K562 (cell line): Measurements from ENCODE around the gene POLR3G. TPM values are rescaled to one million over a fixed set of nuclear protein-coding genes. Genes with fewer than 3 reads are reported as not detected.

ENCODE experiments used
- COPS2 ChIP-seq: fragments of 450-650 bp; conservative IDR thresholded peaks from 2 replicates; pipeline ENCODE4 v1.6.1; 2016; ENCODE audit warnings: mild to moderate bottlenecking, moderate library complexity
- ELF4 ChIP-seq: fragments of 450-650 bp; formaldehyde crosslinking; IDR thresholded peaks from 2 replicates; pipeline ENCODE4 v1.4.0; 2022; ENCODE audit warnings: missing genetic modification characterization
- HLTF ChIP-seq: fragments of 450-650 bp; IDR thresholded peaks from 2 replicates; pipeline ENCODE4 v1.6.1; 2016
- IFI16 ChIP-seq: fragments of 250-450 bp; sonication (Bioruptor Pico); IDR thresholded peaks from 2 replicates; pipeline ENCODE4 v2.1.2; 2022; ENCODE audit warnings: mild to moderate bottlenecking, inconsistent platforms
- LARP7 ChIP-seq: fragments of 450-650 bp; IDR thresholded peaks from 2 replicates; pipeline ENCODE4 v1.6.1; 2016
- RBM15 ChIP-seq: fragments of 200-400 bp; formaldehyde crosslinking; IDR thresholded peaks from 2 replicates; pipeline ENCODE4 v1.6.1; 2018; ENCODE audit warnings: mild to moderate bottlenecking, low read length, moderate library complexity; ENCODE audit not compliant: insufficient read depth
- SETDB1 ChIP-seq: IDR thresholded peaks from one replicate; pipeline ENCODE4 v1.6.1; 2012; ENCODE audit warnings: low read length, control low read depth, inconsistent platforms
- SMAD3 ChIP-seq: fragments of 450-650 bp; formaldehyde crosslinking; conservative IDR thresholded peaks from 2 replicates; pipeline ENCODE4 v1.4.0; 2020; ENCODE audit warnings: mild to moderate bottlenecking
- ZSCAN32 ChIP-seq: fragments of 450-650 bp; formaldehyde crosslinking; IDR thresholded peaks from 2 replicates; pipeline ENCODE4 v1.4.0; 2020; ENCODE audit warnings: mild to moderate bottlenecking, moderate library complexity
- polyA plus RNA-seq, 8 experiments: library from polyadenylated mRNA; depleted of rRNA in 4 of 8; stranded (reverse) in 5 of 8; unstranded in 3 of 8; fragments of >200 nt; fragmentation: Nextera tagmentation in 2 of 8; fragmentation: Illumina TruSeq in 1 of 8; extraction: Ambion mirVana in 2 of 8; extraction: Trizol in 1 of 8; gene quantifications; 2 replicates each; pipeline versions ENCODE4 v1.2.1 to v1.2.3, GENCODE V29; 2011 to 2014; ENCODE audit warnings: inconsistent platforms in 1 of 8, missing spikeins in 1 of 8
- total RNA-seq, 7 experiments: library from RNA; depleted of rRNA in 6 of 7; stranded (reverse); fragments of >200 nt in 6 of 7; fragmentation: Illumina TruSeq in 2 of 7; extraction: Trizol in 2 of 7; gene quantifications; 2 replicates each; pipeline versions ENCODE4 v1.2.1 to v1.2.3, GENCODE V29; 2011 to 2021; ENCODE audit warnings: low replicate concordance in 1 of 7
- TF ChIP-seq, protein P1 (sequence below): fragments of 450-650 bp; IDR thresholded peaks from 2 replicates; pipeline ENCODE4 v1.6.1; 2018; ENCODE audit not compliant: partially characterized antibody
- TF ChIP-seq, protein P2 (sequence below): sonication (generic); formaldehyde crosslinking; IDR thresholded peaks from 2 replicates; pipeline ENCODE4 v1.8.1; 2023; ENCODE audit warnings: mild to moderate bottlenecking, missing genetic modification reagents, moderate library complexity
- TF ChIP-seq, protein P3 (sequence below): sonication (generic); formaldehyde crosslinking; IDR thresholded peaks from 2 replicates; pipeline ENCODE4 v1.8.0; 2023; ENCODE audit warnings: missing genetic modification reagents, mild to moderate bottlenecking, borderline replicate concordance
- TF ChIP-seq, protein P4 (sequence below): fragments of 250-450 bp; sonication (Bioruptor Pico); IDR thresholded peaks from 2 replicates; pipeline ENCODE4 v1.4.0; 2020; ENCODE audit warnings: mild to moderate bottlenecking, moderate library complexity

POLR3G gene
- total and polyA plus RNA-seq, 9 of the 15 experiments (the other 6 are each of a cell fraction or from before 2014, with no cell fraction given): 39.0 to 111 (median 59.0) TPM

DNA sequence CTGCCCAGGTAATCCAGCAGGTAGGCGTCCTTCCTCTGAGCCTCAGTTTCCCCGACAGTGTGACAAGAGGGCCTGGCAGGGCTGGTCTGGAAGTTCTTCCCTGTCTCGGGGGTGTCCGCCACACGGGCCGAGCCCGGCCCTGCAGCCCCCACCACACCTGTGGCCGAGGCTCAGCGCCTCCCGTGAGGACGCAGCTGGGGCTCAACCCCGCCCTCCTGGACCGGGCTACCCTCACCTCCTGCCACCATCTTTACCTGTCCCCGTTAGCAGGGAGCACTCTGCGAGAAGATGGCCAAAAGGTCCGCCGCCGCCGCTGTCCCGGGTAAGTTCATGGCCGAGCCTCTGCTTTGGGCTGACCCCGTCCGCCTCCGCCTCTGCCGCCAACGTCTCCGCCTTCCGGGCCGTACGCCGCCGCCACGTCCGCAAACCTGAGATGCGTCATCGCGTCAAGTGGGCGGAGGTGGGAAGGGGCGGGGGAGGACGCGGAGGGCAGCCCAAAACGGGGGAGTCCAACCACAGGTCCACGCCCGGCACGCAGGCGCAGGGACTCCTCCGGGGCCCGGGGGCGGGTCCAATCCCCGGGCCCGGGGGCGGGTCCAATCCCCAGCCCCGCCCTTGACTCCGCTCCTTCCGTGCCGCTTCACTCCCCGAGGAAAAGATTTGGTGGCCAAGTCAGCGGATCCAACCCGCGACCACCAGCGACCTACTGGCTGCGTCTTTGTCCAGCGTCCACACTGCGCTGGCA is 54.7 kb downstream of the POLR3G start, which contains the start of gene LYSMD3 (continued):
- TF ChIP-seq IFI16 (CRISPR knock-in tag) (no peak), RBM15 (no peak), SMAD3 (no peak), LARP7 (0 out of 2 replicates have a peak, but pooled peaks have one; percentile 48), ZSCAN32 (CRISPR knock-in tag) (no peak), SETDB1 (no peak), COPS2 (no peak), HLTF (peak; percentile 55; the same call in 1 of the 2 replicates), ELF4 (CRISPR knock-in tag) (no peak; the same call in 1 of the 2 replicates)
- TF ChIP-seq, protein P1, sequence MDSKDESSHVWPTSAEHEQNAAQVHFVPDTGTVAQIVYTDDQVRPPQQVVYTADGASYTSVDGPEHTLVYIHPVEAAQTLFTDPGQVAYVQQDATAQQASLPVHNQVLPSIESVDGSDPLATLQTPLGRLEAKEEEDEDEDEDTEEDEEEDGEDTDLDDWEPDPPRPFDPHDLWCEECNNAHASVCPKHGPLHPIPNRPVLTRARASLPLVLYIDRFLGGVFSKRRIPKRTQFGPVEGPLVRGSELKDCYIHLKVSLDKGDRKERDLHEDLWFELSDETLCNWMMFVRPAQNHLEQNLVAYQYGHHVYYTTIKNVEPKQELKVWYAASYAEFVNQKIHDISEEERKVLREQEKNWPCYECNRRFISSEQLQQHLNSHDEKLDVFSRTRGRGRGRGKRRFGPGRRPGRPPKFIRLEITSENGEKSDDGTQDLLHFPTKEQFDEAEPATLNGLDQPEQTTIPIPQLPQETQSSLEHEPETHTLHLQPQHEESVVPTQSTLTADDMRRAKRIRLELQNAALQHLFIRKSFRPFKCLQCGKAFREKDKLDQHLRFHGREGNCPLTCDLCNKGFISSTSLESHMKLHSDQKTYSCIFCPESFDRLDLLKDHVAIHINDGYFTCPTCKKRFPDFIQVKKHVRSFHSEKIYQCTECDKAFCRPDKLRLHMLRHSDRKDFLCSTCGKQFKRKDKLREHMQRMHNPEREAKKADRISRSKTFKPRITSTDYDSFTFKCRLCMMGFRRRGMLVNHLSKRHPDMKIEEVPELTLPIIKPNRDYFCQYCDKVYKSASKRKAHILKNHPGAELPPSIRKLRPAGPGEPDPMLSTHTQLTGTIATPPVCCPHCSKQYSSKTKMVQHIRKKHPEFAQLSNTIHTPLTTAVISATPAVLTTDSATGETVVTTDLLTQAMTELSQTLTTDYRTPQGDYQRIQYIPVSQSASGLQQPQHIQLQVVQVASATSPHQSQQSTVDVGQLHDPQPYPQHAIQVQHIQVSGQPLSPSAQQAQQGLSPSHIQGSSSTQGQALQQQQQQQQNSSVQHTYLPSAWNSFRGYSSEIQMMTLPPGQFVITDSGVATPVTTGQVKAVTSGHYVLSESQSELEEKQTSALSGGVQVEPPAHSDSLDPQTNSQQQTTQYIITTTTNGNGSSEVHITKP: no peak
- TF ChIP-seq, protein P2, sequence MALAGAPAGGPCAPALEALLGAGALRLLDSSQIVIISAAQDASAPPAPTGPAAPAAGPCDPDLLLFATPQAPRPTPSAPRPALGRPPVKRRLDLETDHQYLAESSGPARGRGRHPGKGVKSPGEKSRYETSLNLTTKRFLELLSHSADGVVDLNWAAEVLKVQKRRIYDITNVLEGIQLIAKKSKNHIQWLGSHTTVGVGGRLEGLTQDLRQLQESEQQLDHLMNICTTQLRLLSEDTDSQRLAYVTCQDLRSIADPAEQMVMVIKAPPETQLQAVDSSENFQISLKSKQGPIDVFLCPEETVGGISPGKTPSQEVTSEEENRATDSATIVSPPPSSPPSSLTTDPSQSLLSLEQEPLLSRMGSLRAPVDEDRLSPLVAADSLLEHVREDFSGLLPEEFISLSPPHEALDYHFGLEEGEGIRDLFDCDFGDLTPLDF: no peak
- TF ChIP-seq, protein P3, sequence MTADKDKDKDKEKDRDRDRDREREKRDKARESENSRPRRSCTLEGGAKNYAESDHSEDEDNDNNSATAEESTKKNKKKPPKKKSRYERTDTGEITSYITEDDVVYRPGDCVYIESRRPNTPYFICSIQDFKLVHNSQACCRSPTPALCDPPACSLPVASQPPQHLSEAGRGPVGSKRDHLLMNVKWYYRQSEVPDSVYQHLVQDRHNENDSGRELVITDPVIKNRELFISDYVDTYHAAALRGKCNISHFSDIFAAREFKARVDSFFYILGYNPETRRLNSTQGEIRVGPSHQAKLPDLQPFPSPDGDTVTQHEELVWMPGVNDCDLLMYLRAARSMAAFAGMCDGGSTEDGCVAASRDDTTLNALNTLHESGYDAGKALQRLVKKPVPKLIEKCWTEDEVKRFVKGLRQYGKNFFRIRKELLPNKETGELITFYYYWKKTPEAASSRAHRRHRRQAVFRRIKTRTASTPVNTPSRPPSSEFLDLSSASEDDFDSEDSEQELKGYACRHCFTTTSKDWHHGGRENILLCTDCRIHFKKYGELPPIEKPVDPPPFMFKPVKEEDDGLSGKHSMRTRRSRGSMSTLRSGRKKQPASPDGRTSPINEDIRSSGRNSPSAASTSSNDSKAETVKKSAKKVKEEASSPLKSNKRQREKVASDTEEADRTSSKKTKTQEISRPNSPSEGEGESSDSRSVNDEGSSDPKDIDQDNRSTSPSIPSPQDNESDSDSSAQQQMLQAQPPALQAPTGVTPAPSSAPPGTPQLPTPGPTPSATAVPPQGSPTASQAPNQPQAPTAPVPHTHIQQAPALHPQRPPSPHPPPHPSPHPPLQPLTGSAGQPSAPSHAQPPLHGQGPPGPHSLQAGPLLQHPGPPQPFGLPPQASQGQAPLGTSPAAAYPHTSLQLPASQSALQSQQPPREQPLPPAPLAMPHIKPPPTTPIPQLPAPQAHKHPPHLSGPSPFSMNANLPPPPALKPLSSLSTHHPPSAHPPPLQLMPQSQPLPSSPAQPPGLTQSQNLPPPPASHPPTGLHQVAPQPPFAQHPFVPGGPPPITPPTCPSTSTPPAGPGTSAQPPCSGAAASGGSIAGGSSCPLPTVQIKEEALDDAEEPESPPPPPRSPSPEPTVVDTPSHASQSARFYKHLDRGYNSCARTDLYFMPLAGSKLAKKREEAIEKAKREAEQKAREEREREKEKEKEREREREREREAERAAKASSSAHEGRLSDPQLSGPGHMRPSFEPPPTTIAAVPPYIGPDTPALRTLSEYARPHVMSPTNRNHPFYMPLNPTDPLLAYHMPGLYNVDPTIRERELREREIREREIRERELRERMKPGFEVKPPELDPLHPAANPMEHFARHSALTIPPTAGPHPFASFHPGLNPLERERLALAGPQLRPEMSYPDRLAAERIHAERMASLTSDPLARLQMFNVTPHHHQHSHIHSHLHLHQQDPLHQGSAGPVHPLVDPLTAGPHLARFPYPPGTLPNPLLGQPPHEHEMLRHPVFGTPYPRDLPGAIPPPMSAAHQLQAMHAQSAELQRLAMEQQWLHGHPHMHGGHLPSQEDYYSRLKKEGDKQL (CRISPR knock-in tag): no peak
- TF ChIP-seq, protein P4, sequence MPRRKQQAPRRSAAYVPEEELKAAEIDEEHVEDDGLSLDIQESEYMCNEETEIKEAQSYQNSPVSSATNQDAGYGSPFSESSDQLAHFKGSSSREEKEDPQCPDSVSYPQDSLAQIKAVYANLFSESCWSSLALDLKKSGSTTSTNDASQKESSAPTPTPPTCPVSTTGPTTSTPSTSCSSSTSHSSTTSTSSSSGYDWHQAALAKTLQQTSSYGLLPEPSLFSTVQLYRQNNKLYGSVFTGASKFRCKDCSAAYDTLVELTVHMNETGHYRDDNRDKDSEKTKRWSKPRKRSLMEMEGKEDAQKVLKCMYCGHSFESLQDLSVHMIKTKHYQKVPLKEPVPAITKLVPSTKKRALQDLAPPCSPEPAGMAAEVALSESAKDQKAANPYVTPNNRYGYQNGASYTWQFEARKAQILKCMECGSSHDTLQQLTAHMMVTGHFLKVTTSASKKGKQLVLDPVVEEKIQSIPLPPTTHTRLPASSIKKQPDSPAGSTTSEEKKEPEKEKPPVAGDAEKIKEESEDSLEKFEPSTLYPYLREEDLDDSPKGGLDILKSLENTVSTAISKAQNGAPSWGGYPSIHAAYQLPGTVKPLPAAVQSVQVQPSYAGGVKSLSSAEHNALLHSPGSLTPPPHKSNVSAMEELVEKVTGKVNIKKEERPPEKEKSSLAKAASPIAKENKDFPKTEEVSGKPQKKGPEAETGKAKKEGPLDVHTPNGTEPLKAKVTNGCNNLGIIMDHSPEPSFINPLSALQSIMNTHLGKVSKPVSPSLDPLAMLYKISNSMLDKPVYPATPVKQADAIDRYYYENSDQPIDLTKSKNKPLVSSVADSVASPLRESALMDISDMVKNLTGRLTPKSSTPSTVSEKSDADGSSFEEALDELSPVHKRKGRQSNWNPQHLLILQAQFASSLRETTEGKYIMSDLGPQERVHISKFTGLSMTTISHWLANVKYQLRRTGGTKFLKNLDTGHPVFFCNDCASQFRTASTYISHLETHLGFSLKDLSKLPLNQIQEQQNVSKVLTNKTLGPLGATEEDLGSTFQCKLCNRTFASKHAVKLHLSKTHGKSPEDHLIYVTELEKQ (CRISPR knock-in tag): no peak
